ENCODE results near the gene TTC22. TPM values are rescaled to one million over a fixed set of nuclear protein-coding genes. Genes with fewer than 3 reads are reported as not detected.

The TTC22 gene
- total RNA-seq, 1 donor from 2014 or later = 6.0 TPM

DNA sequence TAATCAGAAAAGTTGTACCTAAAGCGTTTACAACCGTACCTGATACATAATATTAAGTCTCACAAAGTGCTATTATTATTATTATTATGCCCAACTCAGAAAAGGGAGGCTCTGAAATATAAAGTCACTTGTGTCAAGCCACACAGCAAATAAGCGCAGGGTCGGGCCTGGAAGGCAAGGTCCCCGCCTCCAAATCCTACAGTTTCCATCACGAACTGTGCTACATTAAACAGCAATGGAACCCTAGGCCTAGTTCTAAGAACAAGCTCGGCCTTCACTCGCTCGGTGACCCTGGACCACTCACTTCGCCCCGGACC, 37.3 kb downstream of the TTC22 start:
- POLR2A ChIA-PET = interaction anchor here (2.9 kb wide), 1 partner anchor 48 kb away, joined by 13 read pairs; the partner anchor contains the start of gene TTC4
- Mint-ChIP-seq H3K4me3 (peak overlapping the region; percentile 90), H3K27me3 (no peaks in the 10 kb centered on the region), H3K36me3 (ENCODE audit: low read depth) (peaks cover 4% of the 10 kb centered on the region), H3K4me1 (peaks cover 24% of the 10 kb centered on the region), H3K27ac (peak overlapping the region; percentile 89), H3K9me3 (no peaks in the 10 kb centered on the region)
- intact Hi-C loops (cut with micrococcal nuclease) = loop anchor here (1.0 to 10.0 kb wide), 11 partner anchors 38 to 925 kb away; partner anchors contain the start of genes CYB5RL, DHCR24, LRRC42 and MRPL37
- ATAC-seq (ENCODE audit: low read depth) (no peak), DNase-seq (no peak)
- CTCF ChIA-PET = no interaction called here
- TF ChIP-seq, protein P1, sequence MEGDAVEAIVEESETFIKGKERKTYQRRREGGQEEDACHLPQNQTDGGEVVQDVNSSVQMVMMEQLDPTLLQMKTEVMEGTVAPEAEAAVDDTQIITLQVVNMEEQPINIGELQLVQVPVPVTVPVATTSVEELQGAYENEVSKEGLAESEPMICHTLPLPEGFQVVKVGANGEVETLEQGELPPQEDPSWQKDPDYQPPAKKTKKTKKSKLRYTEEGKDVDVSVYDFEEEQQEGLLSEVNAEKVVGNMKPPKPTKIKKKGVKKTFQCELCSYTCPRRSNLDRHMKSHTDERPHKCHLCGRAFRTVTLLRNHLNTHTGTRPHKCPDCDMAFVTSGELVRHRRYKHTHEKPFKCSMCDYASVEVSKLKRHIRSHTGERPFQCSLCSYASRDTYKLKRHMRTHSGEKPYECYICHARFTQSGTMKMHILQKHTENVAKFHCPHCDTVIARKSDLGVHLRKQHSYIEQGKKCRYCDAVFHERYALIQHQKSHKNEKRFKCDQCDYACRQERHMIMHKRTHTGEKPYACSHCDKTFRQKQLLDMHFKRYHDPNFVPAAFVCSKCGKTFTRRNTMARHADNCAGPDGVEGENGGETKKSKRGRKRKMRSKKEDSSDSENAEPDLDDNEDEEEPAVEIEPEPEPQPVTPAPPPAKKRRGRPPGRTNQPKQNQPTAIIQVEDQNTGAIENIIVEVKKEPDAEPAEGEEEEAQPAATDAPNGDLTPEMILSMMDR (IDR thresholded peaks at IDR 0.05) = no peak

DNA sequence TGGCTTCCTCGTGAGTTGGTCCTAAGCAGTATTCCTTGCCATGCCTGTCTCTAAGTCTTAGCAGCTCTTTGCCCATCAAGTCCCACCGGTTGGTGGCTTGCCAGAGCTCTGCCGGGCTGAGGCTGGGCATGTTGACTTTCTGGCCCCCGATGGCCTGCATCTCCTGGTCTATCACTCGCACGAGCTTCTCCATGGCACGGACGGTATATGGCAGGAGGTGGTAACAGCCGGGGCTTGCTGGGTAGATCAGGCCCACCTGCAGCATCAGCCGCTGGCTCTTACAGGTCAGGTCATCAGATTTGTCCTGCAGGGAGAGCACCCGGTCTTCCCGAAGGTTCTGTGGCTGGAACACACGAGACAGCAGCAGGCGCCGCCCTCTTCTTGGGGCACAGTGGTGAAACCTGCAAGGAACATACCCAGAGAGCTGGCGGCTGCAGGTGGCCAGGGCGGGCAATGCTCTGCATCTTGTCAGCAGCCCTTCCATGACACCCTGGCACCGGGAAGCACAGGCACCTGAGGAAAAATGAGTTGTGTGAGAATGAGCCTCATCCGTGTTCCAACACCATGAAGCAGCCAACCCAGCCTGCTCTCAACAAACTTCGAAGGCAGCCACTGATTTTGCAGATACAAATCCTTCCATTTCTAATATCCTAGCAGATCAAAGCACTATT, 42.3 kb downstream of the TTC22 start:
- Mint-ChIP-seq H3K36me3 (ENCODE audit: low read depth) (peaks cover 21% of the 10 kb centered on the region), H3K9me3 (no peaks in the 10 kb centered on the region)
- CTCF ChIA-PET = no interaction called here

DNA sequence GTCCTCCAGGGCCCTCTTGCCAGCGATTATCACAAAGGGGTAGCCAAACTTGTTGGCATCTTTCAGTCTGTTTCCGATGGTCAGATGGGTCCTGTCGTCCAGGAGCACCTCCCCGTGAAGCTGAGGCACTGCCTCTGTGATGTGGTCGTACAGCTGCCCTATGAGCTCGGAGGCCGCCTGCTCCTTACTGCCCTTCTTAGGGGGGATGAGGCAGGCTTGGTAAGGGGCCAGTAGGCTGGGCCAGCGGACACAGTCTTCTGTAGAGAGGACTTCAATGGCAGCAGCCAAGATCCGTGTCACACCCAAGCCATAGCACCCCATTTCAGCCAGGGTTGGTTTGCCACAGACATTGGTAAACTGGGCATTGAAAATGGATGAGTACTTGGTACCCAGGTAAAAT, 43.3 kb downstream of the TTC22 start:
- peaks cover under 1% of the 10 kb centered on the region for H3K4me1 Mint-ChIP-seq
- peaks cover 21% of the 10 kb centered on the region for H3K36me3 Mint-ChIP-seq (ENCODE audit: low read depth)
- POLR2A ChIA-PET = no interaction called here
- no peaks in the 10 kb centered on the region for H3K27me3 Mint-ChIP-seq
- H3K4me3 Mint-ChIP-seq = no peak overlapping the region
- H3K27ac Mint-ChIP-seq = no peak overlapping the region
- DNase-seq (no peak), ATAC-seq (ENCODE audit: low read depth) (no peak)
- TF ChIP-seq, protein P1 (IDR thresholded peaks at IDR 0.05) = no peak
- no peaks in the 10 kb centered on the region for H3K9me3 Mint-ChIP-seq
- CTCF ChIA-PET = no interaction called here
- intact Hi-C loops (cut with micrococcal nuclease) = no loop called here

More for the DNA sequence above, 42.3 kb downstream of the TTC22 start:
- Mint-ChIP-seq H3K4me1 (peaks cover 10% of the 10 kb centered on the region), H3K27me3 (no peaks in the 10 kb centered on the region), H3K27ac (no peak overlapping the region), H3K4me3 (no peak overlapping the region)
- ATAC-seq (ENCODE audit: low read depth) (no peak), DNase-seq (no peak)
- POLR2A ChIA-PET = no interaction called here
- intact Hi-C loops (cut with micrococcal nuclease) = no loop called here
- TF ChIP-seq, protein P1 (IDR thresholded peaks at IDR 0.05) = no peak

DNA sequence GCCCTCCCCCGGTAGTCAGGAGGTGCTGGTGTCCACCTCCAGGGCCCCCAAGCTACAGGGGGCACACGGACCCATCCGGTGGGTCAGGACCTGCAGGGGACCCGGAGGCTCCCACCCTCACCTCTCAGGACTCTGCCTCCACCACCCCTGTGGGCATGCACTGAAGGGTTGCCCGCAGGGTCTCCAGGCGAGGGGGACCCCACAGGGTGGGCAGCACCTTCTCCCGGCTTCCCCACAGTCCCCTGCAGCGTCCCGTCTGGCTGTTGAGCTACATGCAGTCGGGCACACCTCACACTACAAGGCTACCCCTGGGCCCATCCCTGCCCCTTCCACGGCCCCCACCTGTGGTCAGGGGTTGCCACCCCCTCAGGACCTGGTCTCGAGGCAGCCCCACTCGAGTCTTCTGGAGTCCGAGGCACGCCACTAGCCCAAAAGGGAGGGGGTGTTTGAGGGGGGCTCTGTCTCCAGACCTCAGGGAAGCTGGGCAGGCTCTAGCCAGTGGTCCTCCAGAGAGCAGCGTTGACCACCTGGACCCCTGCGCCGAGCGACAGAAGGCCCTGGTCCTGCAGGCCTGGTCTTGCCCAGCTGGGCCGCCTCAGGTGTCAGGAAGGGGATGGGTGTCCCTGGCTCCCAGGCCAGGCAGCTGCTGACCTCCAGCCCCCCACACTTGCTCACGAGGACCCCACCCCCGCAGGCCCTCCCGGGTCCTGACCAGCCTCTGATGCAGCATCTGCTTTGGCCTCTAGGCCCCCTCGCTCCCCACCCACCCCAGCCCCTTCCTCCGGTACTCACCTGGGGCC, 46.4 kb downstream of the TTC22 start:
- TF ChIP-seq, protein P1 (IDR thresholded peaks at IDR 0.05) = no peak
- Mint-ChIP-seq H3K9me3 (no peaks in the 10 kb centered on the region), H3K4me1 (no peaks in the 10 kb centered on the region), H3K27me3 (no peaks in the 10 kb centered on the region), H3K4me3 (no peak overlapping the region), H3K27ac (no peak overlapping the region), H3K36me3 (ENCODE audit: low read depth) (peaks cover 21% of the 10 kb centered on the region)
- ChIA-PET CTCF (no interaction called here), POLR2A (no interaction called here)
- intact Hi-C loops (cut with micrococcal nuclease) = no loop called here
- no peak for DNase-seq
- no peak for ATAC-seq (ENCODE audit: low read depth)

DNA sequence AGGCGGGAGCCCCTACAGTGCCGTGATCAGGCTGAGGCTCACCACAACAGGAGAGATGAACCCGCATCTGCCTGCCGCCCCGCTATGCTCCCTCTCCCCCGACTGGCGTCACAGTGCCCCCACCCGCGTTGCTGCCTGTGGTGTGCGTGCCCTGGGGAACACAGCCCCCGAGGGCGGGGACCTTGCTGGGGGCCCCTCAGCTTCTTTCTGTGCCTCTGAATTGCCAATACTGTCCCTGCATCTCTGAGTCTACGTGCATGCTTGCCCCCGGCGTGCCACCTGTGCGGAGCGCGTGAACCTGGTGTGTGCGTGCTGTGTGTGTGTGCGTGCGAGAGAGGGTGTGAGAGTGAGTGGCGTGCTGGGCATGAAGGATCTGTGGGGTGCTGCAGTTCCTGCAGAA, 47.1 kb downstream of the TTC22 start:
- Mint-ChIP-seq H3K4me3 (no peak overlapping the region), H3K36me3 (ENCODE audit: low read depth) (peaks cover 21% of the 10 kb centered on the region), H3K27me3 (no peaks in the 10 kb centered on the region), H3K27ac (no peak overlapping the region), H3K9me3 (no peaks in the 10 kb centered on the region), H3K4me1 (no peaks in the 10 kb centered on the region)
- CTCF ChIA-PET = no interaction called here
- TF ChIP-seq, protein P1 (IDR thresholded peaks at IDR 0.05) = no peak
- intact Hi-C loops (cut with micrococcal nuclease) = no loop called here
- POLR2A ChIA-PET = no interaction called here
- DNase-seq (no peak), ATAC-seq (ENCODE audit: low read depth) (no peak)
